K562 (cell line): Measurements from ENCODE around the gene CHCHD6. TPM values are rescaled to one million over a fixed set of nuclear protein-coding genes. Genes with fewer than 3 reads are reported as not detected.

Source experiments
- ATAC-seq: fragments of 200-7000 bp; cut with Tn5 transposase; 3 replicates; pipeline ENCODE4 v1.9.1; 2020; ENCODE audit warnings: moderate library complexity
- BruUV-seq: library from RNA; stranded (reverse); fragments of 400-500 nt; replicated peaks from 2 replicates; lab custom pipeline; 2021; lab: Mats Ljungman, UMichigan
- CTCF ChIA-PET: fragments of 300-600 bp; formaldehyde crosslinking; extraction: SDS; loops from one replicate; lab custom pipeline; 2021; ENCODE audit warnings: low intra/inter-chr PET ratio; lab: Yijun Ruan, JAX
- POLR2A ChIA-PET: fragments of 300-600, 350-650 bp; sonication (Branson Sonifier 250); formaldehyde crosslinking; extraction: SDS; loops from one replicate; lab custom pipeline; 2021; ENCODE audit warnings: antibody characterized with exemption, inconsistent platforms; lab: Yijun Ruan, JAX
- DNase-seq, 4 experiments: peaks; one replicate each; pipeline versions ENCODE4 v3.0.0 to v3.0.0-alpha.2; 2011 to 2018; ENCODE audit warnings: low spot score in 3 of 4, mixed read lengths in 3 of 4; ENCODE audit errors: extremely low read depth in 1 of 4
- FAIRE-seq: peaks from 2 replicates; lab custom pipeline; 2011; peaks lifted over from hg19 to GRCh38; lab: Jason Lieb, UNC
- H2AFZ ChIP-seq: 2 replicates; pipeline ENCODE4 v1.6.0; 2011; ENCODE audit warnings: low read depth, low read length, control low read depth, inconsistent platforms
- H3K27ac ChIP-seq: fragments of 200-600 bp; 3 replicates; pipeline ENCODE4 v1.8.0; 2011; ENCODE audit warnings: low read depth, mild to moderate bottlenecking, control low read depth, inconsistent platforms, low read length, moderate library complexity, mixed read lengths; ENCODE audit errors: extremely low read depth
- H3K27me3 ChIP-seq, 2 experiments: fragments of 300-600 bp in 1 of 2; 2 replicates in 1 of 2; 3 replicates in 1 of 2; pipeline versions ENCODE4 v1.6.0 to v1.8.0; 2011; ENCODE audit warnings: inconsistent platforms in 2 of 2, low read length in 2 of 2, mild to moderate bottlenecking in 1 of 2, mixed read lengths in 1 of 2, moderate library complexity in 1 of 2; ENCODE audit not compliant: control insufficient read depth in 2 of 2, insufficient read depth in 2 of 2
- H3K36me3 ChIP-seq: fragments of 300-600 bp; 3 replicates; pipeline ENCODE4 v1.8.0; 2011; ENCODE audit warnings: mild to moderate bottlenecking, low read length, inconsistent platforms; ENCODE audit not compliant: control insufficient read depth, insufficient read depth
- H3K4me1 ChIP-seq, 2 experiments: fragments of 200-600 bp in 1 of 2; replicated peaks in 1 of 2; 2 replicates in 1 of 2; 3 replicates in 1 of 2; pipeline versions ENCODE4 v1.5.1 to v1.8.0; 2011; ENCODE audit warnings: inconsistent platforms in 2 of 2, low read length in 2 of 2, mild to moderate bottlenecking in 1 of 2, mixed read lengths in 1 of 2, moderate library complexity in 1 of 2; ENCODE audit not compliant: control insufficient read depth in 2 of 2, insufficient read depth in 2 of 2
- H3K4me2 ChIP-seq: 2 replicates; pipeline ENCODE4 v1.6.1; 2011; ENCODE audit warnings: low read length, control low read depth, inconsistent platforms, mixed read lengths; ENCODE audit not compliant: insufficient read depth
- H3K4me3 ChIP-seq: fragments of 200-600 bp; sonication (generic), shearing (Covaris generic); 2 replicates; pipeline ENCODE4 v1.5.1; 2016; ENCODE audit warnings: control low read depth, inconsistent platforms
- H3K79me2 ChIP-seq: fragments of 200-600 bp; 3 replicates; pipeline ENCODE4 v1.8.0; 2011; ENCODE audit warnings: low read length, inconsistent platforms; ENCODE audit not compliant: control insufficient read depth, insufficient read depth
- H3K9ac ChIP-seq, 2 experiments: 2 replicates each; pipeline versions ENCODE4 v1.6.0 to v1.6.1; 2011; ENCODE audit warnings: low read depth in 2 of 2, low read length in 2 of 2, control low read depth in 1 of 2, inconsistent platforms in 1 of 2, mild to moderate bottlenecking in 1 of 2, mixed read lengths in 1 of 2; ENCODE audit not compliant: insufficient read depth in 1 of 2
- H3K9me1 ChIP-seq: one replicate; pipeline ENCODE4 v1.6.0; 2011; ENCODE audit warnings: inconsistent platforms, mild to moderate bottlenecking, low read length, moderate library complexity; ENCODE audit not compliant: control insufficient read depth, insufficient read depth
- H3K9me3 ChIP-seq: replicated peaks from 2 replicates; pipeline ENCODE4 v1.5.1; 2011; ENCODE audit warnings: low read depth, low read length, inconsistent platforms; ENCODE audit not compliant: control insufficient read depth, insufficient read depth
- H4K20me1 ChIP-seq: replicated peaks from 2 replicates; pipeline ENCODE4 v1.6.1; 2011; ENCODE audit warnings: low read length, inconsistent platforms, mixed read lengths; ENCODE audit not compliant: control insufficient read depth, insufficient read depth
- FOSL1 ChIP-seq: fragments of 200-800 bp; sonication (Bioruptor generic); conservative IDR thresholded peaks from 2 replicates; pipeline ENCODE4 v1.6.1; 2016; ENCODE audit warnings: missing genetic modification characterization, missing compliant biosample characterization
- MXI1 ChIP-seq: IDR thresholded peaks from 2 replicates; pipeline ENCODE4 v1.6.1; 2011; ENCODE audit warnings: low read depth, mild to moderate bottlenecking, improper control_type of control experiment, low read length
- REST ChIP-seq, 2 experiments: fragments of 450-650 bp; formaldehyde crosslinking in 1 of 2; IDR thresholded peaks; 2 replicates each; pipeline versions ENCODE4 v1.4.0 to v1.6.1; 2014 to 2020; ENCODE audit warnings: mild to moderate bottlenecking in 2 of 2, borderline replicate concordance in 1 of 2, low read depth in 1 of 2
- SMARCE1 ChIP-seq: fragments of 450-650 bp; IDR thresholded peaks from 2 replicates; pipeline ENCODE4 v1.7.1; 2016; ENCODE audit warnings: mild to moderate bottlenecking
- THAP7 ChIP-seq: fragments of 250-450 bp; sonication (Bioruptor Pico); IDR thresholded peaks from 2 replicates; pipeline ENCODE4 v1.5.0; 2021
- XRCC5 ChIP-seq: fragments of 200-400 bp; formaldehyde crosslinking; IDR thresholded peaks from 2 replicates; pipeline ENCODE4 v1.6.1; 2017; ENCODE audit warnings: low read depth, mild to moderate bottlenecking, low read length
- ZEB2 ChIP-seq: fragments of 450-650 bp; IDR thresholded peaks from 2 replicates; pipeline ENCODE4 v1.6.1; 2016
- ZFP36 ChIP-seq: fragments of 150-350 bp; IDR thresholded peaks from 2 replicates; pipeline ENCODE4 v1.6.1; 2018; ENCODE audit warnings: low read length, low read depth; ENCODE audit not compliant: partially characterized antibody
- ZNF785 ChIP-seq: fragments of 250-450 bp; sonication (Bioruptor Pico); IDR thresholded peaks from 2 replicates; pipeline ENCODE4 v1.4.0; 2020; ENCODE audit warnings: mild to moderate bottlenecking
- WGBS: fragments of 100-300 bp; shearing (Covaris generic); methylation state at CpG from one replicate; pipeline ENCODE4 v1.1.6; 2016; ENCODE audit warnings: low coverage, mixed read lengths; ENCODE audit not compliant: insufficient coverage; ENCODE audit errors: missing lambda C conversion rate; 5-methylcytosine and 5-hydroxymethylcytosine counted together
- in situ Hi-C: fragments of 300-500 bp; cut with MboI; formaldehyde crosslinking; loops from 4 replicates; pipeline ENCODE4 v1.15.0; 2018; ENCODE audit warnings: inconsistent platforms, mixed read lengths
- intact Hi-C: fragments of 100-400 bp; cut with micrococcal nuclease; formaldehyde crosslinking; loops from 2 replicates; pipeline ENCODE4 v1.14.2; 2022
- polyA plus RNA-seq, 8 experiments: library from polyadenylated mRNA; depleted of rRNA in 4 of 8; stranded (reverse) in 5 of 8; unstranded in 3 of 8; fragments of >200 nt; fragmentation: Nextera tagmentation in 2 of 8; fragmentation: Illumina TruSeq in 1 of 8; extraction: Ambion mirVana in 2 of 8; extraction: Trizol in 1 of 8; gene quantifications; 2 replicates each; pipeline versions ENCODE4 v1.2.1 to v1.2.3, GENCODE V29; 2011 to 2014; ENCODE audit warnings: inconsistent platforms in 1 of 8, missing spikeins in 1 of 8
- total RNA-seq, 7 experiments: library from RNA; depleted of rRNA in 6 of 7; stranded (reverse); fragments of >200 nt in 6 of 7; fragmentation: Illumina TruSeq in 2 of 7; extraction: Trizol in 2 of 7; gene quantifications; 2 replicates each; pipeline versions ENCODE4 v1.2.1 to v1.2.3, GENCODE V29; 2011 to 2021; ENCODE audit warnings: low replicate concordance in 1 of 7

CHCHD6 gene
- total and polyA plus RNA-seq, 9 of the 15 experiments (the other 6 are each of a cell fraction or from before 2014, with no cell fraction given) = 4.6 to 18.6 (median 10.9) TPM

GRCh38 chr3:126699011-126699410, 5.0 kb upstream of the CHCHD6 start:
- Histone ChIP-seq H4K20me1 (no peaks in the 10 kb centered on the region), H3K4me1 (peaks cover 5 to 9% of the 10 kb centered on the region in 2 experiments; a peak in 4 of 5 replicates), H3K27me3 (0 out of 5 replicates have a peak, but pooled peaks cover 0 to 2% of the 10 kb centered on the region in 2 experiments), H3K27ac (no peak overlapping the region), H3K79me2 (no peaks in the 10 kb centered on the region), H2AFZ (peak overlapping the region; percentile 33; the same call in 1 of the 2 replicates), H3K4me3 (no peak overlapping the region), H3K4me2 (no peak overlapping the region), H3K9me1 (no peaks in the 10 kb centered on the region), H3K36me3 (no peaks in the 10 kb centered on the region), H3K9ac (no peak overlapping the region), H3K9me3 (no peaks in the 10 kb centered on the region)
- peak in 1 of 4 experiments; percentile 23 for DNase-seq
- ChIA-PET CTCF (no interaction called here), POLR2A (no interaction called here)
- 0% methylated on average over 4 of the region's 7 CpGs for WGBS
- ATAC-seq = no peak
- in situ Hi-C loops = no loop called here
- intact Hi-C loops = no loop called here
- BruUV-seq = no TSS peak
- no peak for FAIRE-seq
- TF ChIP-seq XRCC5 = no peak
- no peak for TF ChIP-seq REST (IDR thresholded peaks at IDR 0.05; ENCODE audit: borderline replicate concordance)
- no peak for TF ChIP-seq REST (CRISPR knock-in tag; IDR thresholded peaks at IDR 0.05; ENCODE audit: low read depth)
- TF ChIP-seq FOSL1 (tag) = 0 out of 2 replicates have a peak, but pooled peaks have one; percentile 19
- TF ChIP-seq SMARCE1 = no peak
- TF ChIP-seq ZNF785 (CRISPR knock-in tag) = no peak
- no peak for TF ChIP-seq ZFP36
- TF ChIP-seq ZEB2 = no peak
- no peak for TF ChIP-seq THAP7
- TF ChIP-seq MXI1 = no peak
